ENCODE results near the gene FAR2. TPM values are rescaled to one million over a fixed set of nuclear protein-coding genes. Genes with fewer than 3 reads are reported as not detected.

The FAR2 gene
- total and polyA plus RNA-seq, 3 donors from 2014 or later = 5.1 to 25.2 (median 5.8) TPM

- no peaks in the 10 kb centered on the region for H3K27me3 ChIP-seq
- WGBS, 2 donors = 42 to 61% methylated on average over 1 of the region's 1 CpG
These were observed 3.3 kb downstream of the FAR2 start for GRCh38 chr12:29152223-29152868.

GRCh38 chr12:29152981-29153630 lies 4.0 kb downstream of the FAR2 start:
- TF ChIP-seq POLR2A (IDR thresholded peaks at IDR 0.05) (no peak), CTCF (IDR thresholded peaks at IDR 0.05) (no peak)
- Histone ChIP-seq H3K4me1 (no peaks in the 10 kb centered on the region), H3K27me3 (no peaks in the 10 kb centered on the region), H3K4me3 (no peak overlapping the region), H3K9me3 (no peaks in the 10 kb centered on the region), H3K36me3 (ENCODE audit: low read depth, missing control alignments) (no peaks in the 10 kb centered on the region), H3K27ac (no peak overlapping the region)
- intact Hi-C loops (cut with DNase I; ENCODE audit: low total_unique reads) = no loop called here
- DNase-seq = no peak
- 50 to 60% methylated on average over 4 of the region's 4 CpGs for WGBS, 2 donors

More at GRCh38 chr12:29152223-29152868, 3.3 kb downstream of the FAR2 start:
- DNase-seq = no peak
- TF ChIP-seq CTCF (IDR thresholded peaks at IDR 0.05) (no peak), POLR2A (IDR thresholded peaks at IDR 0.05) (no peak)
- H3K4me3 ChIP-seq = no peak overlapping the region
- intact Hi-C loops (cut with DNase I; ENCODE audit: low total_unique reads) = no loop called here
- H3K4me1 ChIP-seq = no peaks in the 10 kb centered on the region
- no peaks in the 10 kb centered on the region for H3K9me3 ChIP-seq
- no peaks in the 10 kb centered on the region for H3K36me3 ChIP-seq (ENCODE audit: low read depth, missing control alignments)
- H3K27ac ChIP-seq = no peak overlapping the region

- no peak for DNase-seq
- Histone ChIP-seq H3K36me3 (ENCODE audit: low read depth, missing control alignments) (no peaks in the 10 kb centered on the region), H3K27ac (no peak overlapping the region), H3K4me3 (no peak overlapping the region), H3K27me3 (no peaks in the 10 kb centered on the region), H3K9me3 (no peaks in the 10 kb centered on the region), H3K4me1 (no peaks in the 10 kb centered on the region)
- TF ChIP-seq POLR2A (IDR thresholded peaks at IDR 0.05) (no peak), CTCF (IDR thresholded peaks at IDR 0.05) (no peak)
- WGBS, 2 donors = 58 to 71% methylated on average over 1 of the region's 1 CpG
- intact Hi-C loops (cut with DNase I; ENCODE audit: low total_unique reads) = no loop called here
These were observed 6.0 kb downstream of the FAR2 start for GRCh38 chr12:29155079-29155478.

GRCh38 chr12:29157486-29157946 lies 8.4 kb downstream of the FAR2 start:
- Histone ChIP-seq H3K4me3 (no peak overlapping the region), H3K36me3 (ENCODE audit: low read depth, missing control alignments) (no peaks in the 10 kb centered on the region), H3K9me3 (no peaks in the 10 kb centered on the region), H3K4me1 (no peaks in the 10 kb centered on the region), H3K27ac (no peak overlapping the region), H3K27me3 (no peaks in the 10 kb centered on the region)
- intact Hi-C loops (cut with DNase I; ENCODE audit: low total_unique reads) = no loop called here
- WGBS, 2 donors = 6 to 40% methylated on average over 1 of the region's 1 CpG
- no peak for DNase-seq
- TF ChIP-seq POLR2A (IDR thresholded peaks at IDR 0.05) (no peak), CTCF (IDR thresholded peaks at IDR 0.05) (no peak)

Measured in testis (tissue), 3 donors.